IMR-90 (cell line): ENCODE results near the gene SARDH.

ENCODE experiments used
- BHLHE40 ChIP-seq: fragments of 150-350 bp; IDR thresholded peaks from 2 replicates; pipeline ENCODE4 v1.6.1; 2016; ENCODE audit warnings: mild to moderate bottlenecking, low read depth, low read length
- CHD1 ChIP-seq: IDR thresholded peaks from 2 replicates; pipeline ENCODE4 v1.6.1; 2012; ENCODE audit warnings: low read depth, low read length, improper control_type of control experiment
- CTCF ChIP-seq: conservative IDR thresholded peaks from 2 replicates; pipeline ENCODE4 v1.5.1; 2012; ENCODE audit warnings: mild to moderate bottlenecking, low read depth, low read length, improper control_type of control experiment
- MAFK ChIP-seq: IDR thresholded peaks from 2 replicates; pipeline ENCODE4 v1.6.1; 2012; ENCODE audit warnings: low read depth, low read length, improper control_type of control experiment
- MAZ ChIP-seq: IDR thresholded peaks from 2 replicates; pipeline ENCODE4 v1.6.1; 2012; ENCODE audit warnings: low read depth, mild to moderate bottlenecking, low read length, improper control_type of control experiment, moderate library complexity, borderline replicate concordance
- MXI1 ChIP-seq: IDR thresholded peaks from 2 replicates; pipeline ENCODE4 v1.6.1; 2012; ENCODE audit warnings: low read depth, mild to moderate bottlenecking, low read length, moderate library complexity, borderline replicate concordance
- POLR2A ChIP-seq: IDR thresholded peaks from 2 replicates; pipeline ENCODE4 v1.6.1; 2012; ENCODE audit warnings: mild to moderate bottlenecking, low read depth, low read length
- RCOR1 ChIP-seq: IDR thresholded peaks from 2 replicates; pipeline ENCODE4 v1.6.1; 2012; ENCODE audit warnings: mild to moderate bottlenecking, low read length, improper control_type of control experiment; ENCODE audit not compliant: insufficient replicate concordance
- USF2 ChIP-seq: fragments of 150-350 bp; IDR thresholded peaks from 2 replicates; pipeline ENCODE4 v1.6.1; 2017; ENCODE audit warnings: mild to moderate bottlenecking, antibody characterized with exemption, low read length, low read depth

- TF ChIP-seq CTCF (no peak), CHD1 (no peak), RCOR1 (no peak), USF2 (no peak), POLR2A (no peak), MAZ (no peak), BHLHE40 (no peak), MAFK (no peak), MXI1 (no peak)
Measured at GRCh38 chr9:133694686-133695085, 43.5 kb downstream of the SARDH start.
